HEK293 (cell line): ENCODE results near the gene ABT1.

ENCODE experiments used
- CTCF ChIP-seq: fragments of 450-650 bp; formaldehyde crosslinking; IDR thresholded peaks from 2 replicates; pipeline ENCODE4 v1.5.1; 2016; ENCODE audit warnings: missing biosample characterization, missing genetic modification characterization
- GFI1B ChIP-seq: fragments of 450-650 bp; formaldehyde crosslinking; IDR thresholded peaks from 2 replicates; pipeline ENCODE4 v1.5.1; 2016; ENCODE audit warnings: missing biosample characterization, missing genetic modification characterization
- GLI2 ChIP-seq: fragments of 450-650 bp; formaldehyde crosslinking; IDR thresholded peaks from 2 replicates; pipeline ENCODE4; 2017; ENCODE audit warnings: missing biosample characterization, missing genetic modification characterization, low read depth, borderline replicate concordance
- HOXA7 ChIP-seq: sonication (generic); formaldehyde crosslinking; IDR thresholded peaks from 2 replicates; pipeline ENCODE4 v1.8.1; 2022; ENCODE audit warnings: missing genetic modification reagents, borderline replicate concordance
- IKZF3 ChIP-seq: fragments of 450-650 bp; IDR thresholded peaks from 2 replicates; pipeline ENCODE4 v1.5.0; 2018; ENCODE audit warnings: missing biosample characterization, mild to moderate bottlenecking, missing genetic modification characterization, moderate library complexity
- KLF10 ChIP-seq: fragments of 450-650 bp; IDR thresholded peaks from 2 replicates; pipeline ENCODE4 v1.5.1; 2018; ENCODE audit warnings: missing biosample characterization, mild to moderate bottlenecking, missing genetic modification characterization
- MZF1 ChIP-seq: fragments of 450-650 bp; formaldehyde crosslinking; IDR thresholded peaks from 2 replicates; pipeline ENCODE4 v1.5.1; 2017; ENCODE audit warnings: missing biosample characterization, missing genetic modification characterization, borderline replicate concordance
- PATZ1 ChIP-seq: fragments of 450-650 bp; formaldehyde crosslinking; IDR thresholded peaks from 2 replicates; pipeline ENCODE4 v1.5.1; 2016; ENCODE audit warnings: missing biosample characterization, missing genetic modification characterization
- PRDM1 ChIP-seq: fragments of 450-650 bp; formaldehyde crosslinking; IDR thresholded peaks from 2 replicates; pipeline ENCODE4; 2016; ENCODE audit warnings: missing biosample characterization, missing genetic modification characterization
- PRDM4 ChIP-seq: fragments of 450-650 bp; formaldehyde crosslinking; IDR thresholded peaks from 2 replicates; pipeline ENCODE4 v1.5.1; 2017; ENCODE audit warnings: missing biosample characterization, missing genetic modification characterization
- PRDM6 ChIP-seq: fragments of 450-650 bp; formaldehyde crosslinking; IDR thresholded peaks from 2 replicates; pipeline ENCODE4 v1.5.1; 2017; ENCODE audit warnings: missing biosample characterization, missing genetic modification characterization
- REPIN1 ChIP-seq: fragments of 450-650 bp; formaldehyde crosslinking; IDR thresholded peaks from 2 replicates; pipeline ENCODE4 v1.5.1; 2017; ENCODE audit warnings: missing biosample characterization, missing genetic modification characterization, low read depth
- SCRT1 ChIP-seq: fragments of 450-650 bp; formaldehyde crosslinking; IDR thresholded peaks from 2 replicates; pipeline ENCODE4 v1.5.1; 2016; ENCODE audit warnings: missing biosample characterization, missing genetic modification characterization, borderline replicate concordance
- SCRT2 ChIP-seq: fragments of 450-650 bp; formaldehyde crosslinking; IDR thresholded peaks from 2 replicates; pipeline ENCODE4 v1.5.1; 2016; ENCODE audit warnings: missing biosample characterization, missing genetic modification characterization
- SETDB1 ChIP-seq: IDR thresholded peaks from one replicate; pipeline ENCODE4 v1.6.1; 2017; ENCODE audit warnings: mild to moderate bottlenecking, low read length, moderate library complexity, mixed read lengths; ENCODE audit not compliant: insufficient read length
- ZBTB20 ChIP-seq: fragments of 450-650 bp; formaldehyde crosslinking; IDR thresholded peaks from 2 replicates; pipeline ENCODE4 v1.5.1; 2016; ENCODE audit warnings: missing biosample characterization, missing genetic modification characterization
- ZBTB21 ChIP-seq: fragments of 450-650 bp; formaldehyde crosslinking; IDR thresholded peaks from 2 replicates; pipeline ENCODE4 v1.5.1; 2017; ENCODE audit warnings: missing biosample characterization, missing genetic modification characterization
- ZBTB6 ChIP-seq: fragments of 450-650 bp; formaldehyde crosslinking; IDR thresholded peaks from 2 replicates; pipeline ENCODE4 v1.5.1; 2017; ENCODE audit warnings: missing biosample characterization, missing genetic modification characterization
- ZNF133 ChIP-seq: fragments of 450-650 bp; formaldehyde crosslinking; IDR thresholded peaks from 2 replicates; pipeline ENCODE4 v1.5.1; 2016; ENCODE audit warnings: missing biosample characterization, missing genetic modification characterization
- ZNF341 ChIP-seq: fragments of 450-650 bp; formaldehyde crosslinking; IDR thresholded peaks from 2 replicates; pipeline ENCODE4; 2016; ENCODE audit warnings: low read depth, missing biosample characterization, missing genetic modification characterization
- ZNF488 ChIP-seq: fragments of 450-650 bp; formaldehyde crosslinking; IDR thresholded peaks from 2 replicates; pipeline ENCODE4 v1.5.1; 2016; ENCODE audit warnings: missing biosample characterization, missing genetic modification characterization
- ZNF544 ChIP-seq: fragments of 450-650 bp; formaldehyde crosslinking; IDR thresholded peaks from 2 replicates; pipeline ENCODE4 v1.5.0; 2017; ENCODE audit warnings: missing biosample characterization, missing genetic modification characterization
- ZNF561 ChIP-seq: fragments of 450-650 bp; IDR thresholded peaks from 2 replicates; pipeline ENCODE4 v1.5.1; 2018; ENCODE audit warnings: missing biosample characterization, missing genetic modification characterization, borderline replicate concordance
- ZNF629 ChIP-seq: fragments of 450-650 bp; formaldehyde crosslinking; IDR thresholded peaks from 2 replicates; pipeline ENCODE4 v1.5.1; 2017; ENCODE audit warnings: missing biosample characterization, missing genetic modification characterization
- ZNF707 ChIP-seq: fragments of 450-650 bp; formaldehyde crosslinking; IDR thresholded peaks from 2 replicates; pipeline ENCODE4 v1.5.1; 2016; ENCODE audit warnings: missing biosample characterization, missing genetic modification characterization
- ZNF785 ChIP-seq: fragments of 450-650 bp; formaldehyde crosslinking; IDR thresholded peaks from 2 replicates; pipeline ENCODE4 v1.5.1; 2016; ENCODE audit warnings: missing biosample characterization, missing genetic modification characterization
- ZSCAN4 ChIP-seq: fragments of 450-650 bp; formaldehyde crosslinking; IDR thresholded peaks from 2 replicates; pipeline ENCODE4 v1.5.1; 2017; ENCODE audit warnings: missing biosample characterization, missing genetic modification characterization

ABT1 gene

GRCh38 chr6:26568601-26569432 is 27.9 kb upstream of the ABT1 start (continued):
- TF ChIP-seq PATZ1 (tag by site-specific recombination): 0 out of 2 replicates have a peak, but pooled peaks have one; percentile 31
- peak; percentile 83 for TF ChIP-seq SCRT2
- TF ChIP-seq KLF10 (tag by site-specific recombination): peak; percentile 69
- peak; percentile 59; the same call in 1 of the 2 replicates for TF ChIP-seq ZNF629
- no peak for TF ChIP-seq GFI1B (tag by site-specific recombination)
- TF ChIP-seq PRDM6: no peak
- TF ChIP-seq SCRT1: peak; percentile 64; the same call in 1 of the 2 replicates
- TF ChIP-seq ZNF133: no peak
- no peak for TF ChIP-seq ZNF488 (tag by site-specific recombination)
- TF ChIP-seq ZNF707 (tag by site-specific recombination): no peak
- peak; percentile 58; the same call in 1 of the 2 replicates for TF ChIP-seq IKZF3 (tag by site-specific recombination)
- TF ChIP-seq ZNF341 (tag by site-specific recombination): peak; percentile 88
- TF ChIP-seq ZNF785 (tag by site-specific recombination): peak; percentile 44; the same call in 1 of the 2 replicates
- peak; percentile 19; the same call in 1 of the 2 replicates for TF ChIP-seq MZF1 (tag by site-specific recombination)
- TF ChIP-seq CTCF (tag by site-specific recombination): peak; percentile 70
- peak; percentile 54; the same call in 1 of the 2 replicates for TF ChIP-seq ZBTB6 (tag by site-specific recombination)
- no peak for TF ChIP-seq ZNF544 (tag by site-specific recombination)
- peak; percentile 91 for TF ChIP-seq PRDM1
- 0 out of 2 replicates have a peak, but pooled peaks have one; percentile 53 for TF ChIP-seq ZNF561 (tag by site-specific recombination)
- TF ChIP-seq REPIN1 (tag by site-specific recombination): peak; percentile 86; the same call in 1 of the 2 replicates
- peak; percentile 14; the same call in 1 of the 2 replicates for TF ChIP-seq ZBTB21 (tag by site-specific recombination)
- no peak for TF ChIP-seq HOXA7 (CRISPR knock-in tag)
- TF ChIP-seq ZSCAN4 (tag by site-specific recombination): peak; percentile 41
- TF ChIP-seq GLI2: 0 out of 2 replicates have a peak, but pooled peaks have one; percentile 2
- no peak for TF ChIP-seq SETDB1
- 0 out of 2 replicates have a peak, but pooled peaks have one; percentile 22 for TF ChIP-seq PRDM4 (tag by site-specific recombination)
- peak; percentile 82 for TF ChIP-seq ZBTB20 (tag by site-specific recombination)
